Stimulated activated naive CD8-positive, alpha-beta T cell treated with anti-CD3 and anti-CD28 coated beads, Interleukin-15, Interleukin-2, amounts not matched to agents 100 ng/mL and 50 ng/mL, for 24 hours (primary cell): ENCODE results near the gene PPIG.
"Not testable (repeated sequence)": the region's sequence is repeated elsewhere in the genome, so short reads cannot be mapped to it uniquely, and the experiment has no call there.

ENCODE experiments used
- H3K27ac Mint-ChIP-seq: one replicate; pipeline ENCODE4 v1.8.0; 2021; ENCODE audit warnings: mild to moderate bottlenecking, mixed read lengths
- H3K27me3 Mint-ChIP-seq: one replicate; pipeline ENCODE4 v1.8.0; 2021; ENCODE audit warnings: mixed read lengths
- H3K36me3 Mint-ChIP-seq: one replicate; pipeline ENCODE4 v1.8.0; 2021; ENCODE audit warnings: low read depth, mixed read lengths
- H3K4me1 Mint-ChIP-seq: one replicate; pipeline ENCODE4 v1.8.0; 2021; ENCODE audit warnings: low read depth, mixed read lengths
- H3K4me3 Mint-ChIP-seq: one replicate; pipeline ENCODE4 v1.8.0; 2021; ENCODE audit warnings: mild to moderate bottlenecking, mixed read lengths
- H3K9me3 Mint-ChIP-seq: one replicate; pipeline ENCODE4 v1.8.0; 2021; ENCODE audit warnings: mixed read lengths

The PPIG gene

DNA sequence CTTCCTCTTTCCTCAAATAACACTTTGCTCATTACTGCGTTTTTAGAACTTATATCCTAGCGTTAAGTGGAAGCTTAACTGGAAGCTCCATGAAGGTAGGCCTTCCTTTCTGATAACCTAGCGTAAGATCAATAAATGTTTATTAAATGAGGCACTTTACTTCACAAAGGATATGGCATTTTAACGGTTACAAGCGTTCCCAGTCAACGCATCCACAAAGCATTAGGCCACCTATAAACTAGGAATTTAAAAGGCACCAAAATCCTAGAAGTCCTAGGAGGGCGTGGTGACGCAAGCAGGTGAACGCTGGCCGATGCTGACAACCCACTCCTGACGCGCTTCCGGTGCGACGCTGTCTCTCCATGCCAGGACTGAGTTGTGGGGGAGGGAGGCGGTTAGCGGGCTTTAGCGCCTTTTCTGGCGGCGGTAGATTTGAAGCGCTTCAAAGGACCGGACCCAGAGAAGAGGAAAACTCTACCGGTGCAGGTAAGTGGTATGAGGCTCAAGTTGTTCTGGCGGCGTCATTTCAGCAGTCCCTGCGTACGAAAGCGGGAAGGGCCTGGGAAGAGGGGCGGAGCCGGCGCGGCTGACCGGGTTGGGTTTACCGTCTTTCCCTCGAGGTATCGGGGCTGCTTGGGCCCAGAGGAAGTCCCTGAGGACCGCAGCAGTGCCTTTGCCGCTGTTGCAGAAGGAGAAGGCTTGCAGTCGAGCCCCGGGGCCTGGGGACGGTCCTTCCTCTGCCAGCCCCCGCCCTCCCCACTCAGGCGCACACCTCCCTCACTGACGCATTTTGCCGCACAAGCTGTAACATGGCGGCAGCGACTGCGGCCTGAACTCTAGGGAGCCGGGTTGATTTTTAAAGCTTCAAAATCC lies at the start of gene PPIG:
Gene PPIG (plus strand): TSS at position 347 of the 873 bp plus-strand sequence. CDS start 19,691 bp downstream, outside the sequence.
- peaks cover 25% of the 10 kb centered on the region for H3K36me3 Mint-ChIP-seq
- H3K27ac Mint-ChIP-seq: peak within 1 kb of the TSS; percentile 99
- H3K27me3 Mint-ChIP-seq: no peaks in the 10 kb centered on the region

DNA sequence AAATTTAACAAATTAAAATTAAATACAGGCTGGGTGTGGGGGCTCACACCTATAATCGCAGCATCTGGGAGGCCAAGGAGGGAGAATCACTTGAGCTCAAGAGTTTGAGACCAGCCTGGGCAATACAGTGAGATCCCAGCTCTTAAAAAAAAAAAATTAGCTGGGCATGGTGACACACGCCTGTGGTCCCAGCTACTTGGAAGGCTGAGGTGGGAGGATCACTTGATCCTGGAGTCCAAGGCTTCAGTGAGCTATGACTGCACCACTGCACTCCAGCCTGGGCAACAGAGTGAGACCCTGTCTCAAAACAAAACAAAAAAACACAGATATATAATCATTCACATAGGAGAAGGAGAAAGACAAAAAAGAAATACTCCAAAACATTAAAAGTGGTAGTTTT lies 44.7 kb upstream of the PPIG start:
- H3K4me3 Mint-ChIP-seq, H3K27ac Mint-ChIP-seq, H3K27me3 Mint-ChIP-seq, H3K9me3 Mint-ChIP-seq, H3K4me1 Mint-ChIP-seq: not testable (repeated sequence)
- H3K36me3 Mint-ChIP-seq: peaks cover 49% of the 10 kb centered on the region

More for the DNA sequence above, at the start of gene PPIG:
- Mint-ChIP-seq H3K4me1 (peaks cover 37% of the 10 kb centered on the region), H3K9me3 (peaks cover 4% of the 10 kb centered on the region), H3K4me3 (peak within 1 kb of the TSS; percentile 99)

DNA sequence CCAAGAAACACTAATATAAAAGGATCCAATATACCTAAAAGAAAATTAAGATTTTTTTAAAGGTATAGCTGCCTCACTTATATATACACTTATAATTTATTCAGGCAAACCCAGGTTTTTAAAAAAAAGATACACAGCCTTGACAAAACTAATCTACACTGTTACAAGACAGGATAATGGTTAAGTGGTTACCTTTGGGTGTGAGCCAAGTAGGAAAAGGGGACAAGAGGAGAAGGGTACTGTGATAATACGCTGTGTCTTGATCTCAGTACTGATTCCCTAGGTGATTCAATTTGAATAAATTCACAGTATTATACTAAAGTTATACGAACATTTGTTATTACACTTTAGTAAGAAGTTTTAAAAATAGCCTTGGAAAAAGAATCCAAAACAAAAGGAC lies 44.0 kb upstream of the PPIG start:
- H3K27me3 Mint-ChIP-seq: no peaks in the 10 kb centered on the region
- H3K36me3 Mint-ChIP-seq: peaks cover 49% of the 10 kb centered on the region
- H3K4me1 Mint-ChIP-seq: no peaks in the 10 kb centered on the region

DNA sequence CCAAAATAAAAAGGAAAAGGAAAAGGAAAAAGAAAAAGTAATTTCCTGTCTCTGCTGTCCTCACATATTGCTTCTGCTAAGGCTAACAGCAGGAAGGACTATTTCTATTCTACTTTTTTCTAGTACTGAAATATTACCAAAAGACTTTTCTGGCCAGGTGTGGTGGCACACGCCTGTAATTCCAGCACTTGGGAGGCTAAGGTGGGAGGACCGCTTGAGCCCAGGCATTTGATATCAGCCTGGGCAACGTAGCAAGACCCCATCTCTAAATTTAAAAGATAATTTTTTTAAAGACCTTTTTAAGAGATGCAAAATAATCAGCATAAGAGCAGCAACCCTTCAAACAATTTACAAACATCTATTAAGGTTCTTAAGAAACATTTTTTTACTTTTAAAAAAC lies 41.7 kb upstream of the PPIG start:
- Mint-ChIP-seq H3K27me3 (no peaks in the 10 kb centered on the region), H3K4me1 (peaks cover 8% of the 10 kb centered on the region), H3K4me3 (no peak overlapping the region), H3K27ac (no peak overlapping the region), H3K36me3 (peaks cover 47% of the 10 kb centered on the region), H3K9me3 (no peaks in the 10 kb centered on the region)

More for the DNA sequence above, 44.0 kb upstream of the PPIG start:
- Mint-ChIP-seq H3K4me3 (no peak overlapping the region), H3K9me3 (no peaks in the 10 kb centered on the region), H3K27ac (no peak overlapping the region)

DNA sequence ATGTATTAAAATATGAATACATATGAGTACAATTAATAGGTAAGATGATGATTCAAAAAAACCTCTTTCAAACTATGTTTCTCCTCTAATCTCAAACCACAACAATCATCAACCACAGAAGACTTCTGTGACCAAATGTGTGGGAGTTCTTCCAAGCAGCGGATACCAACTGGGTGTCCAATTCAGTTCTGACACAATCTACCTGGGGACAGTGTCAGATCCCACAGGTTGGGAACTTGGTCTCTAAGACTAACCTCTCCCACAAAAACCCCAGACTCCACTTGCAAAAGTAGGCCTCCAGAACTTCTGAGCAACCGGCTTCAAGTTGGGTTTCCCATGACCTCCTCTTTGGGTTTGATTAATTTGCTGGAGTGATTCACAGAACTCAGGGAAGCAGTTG lies 37.4 kb upstream of the PPIG start:
- Mint-ChIP-seq H3K4me1 (peaks cover 8% of the 10 kb centered on the region), H3K27ac (peak overlapping the region; percentile 40), H3K4me3 (no peak overlapping the region), H3K36me3 (peaks cover 42% of the 10 kb centered on the region), H3K9me3 (no peaks in the 10 kb centered on the region), H3K27me3 (no peaks in the 10 kb centered on the region)

DNA sequence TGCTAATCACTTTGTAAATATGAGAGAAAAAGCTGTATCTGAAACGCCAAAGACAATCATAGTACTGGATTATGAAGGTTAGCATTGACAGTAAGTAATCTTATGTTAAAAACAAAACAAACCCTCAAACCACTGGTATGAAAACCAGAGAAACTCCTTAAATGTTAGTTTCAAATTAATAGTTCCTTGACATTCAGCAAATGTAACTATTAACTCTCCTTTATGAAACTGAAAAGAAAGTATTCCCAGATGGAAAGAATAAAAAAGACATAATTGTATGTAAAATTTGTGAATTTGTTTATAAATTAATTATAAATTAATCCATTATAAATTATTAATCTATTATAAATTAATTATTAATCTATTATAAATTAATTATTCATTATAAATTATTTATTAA lies 22.8 kb upstream of the PPIG start:
- H3K9me3 Mint-ChIP-seq: no peaks in the 10 kb centered on the region
- H3K27ac Mint-ChIP-seq: no peak overlapping the region
- H3K4me1 Mint-ChIP-seq: no peaks in the 10 kb centered on the region
- no peak overlapping the region for H3K4me3 Mint-ChIP-seq
- H3K27me3 Mint-ChIP-seq: no peaks in the 10 kb centered on the region
- peaks cover 36% of the 10 kb centered on the region for H3K36me3 Mint-ChIP-seq

DNA sequence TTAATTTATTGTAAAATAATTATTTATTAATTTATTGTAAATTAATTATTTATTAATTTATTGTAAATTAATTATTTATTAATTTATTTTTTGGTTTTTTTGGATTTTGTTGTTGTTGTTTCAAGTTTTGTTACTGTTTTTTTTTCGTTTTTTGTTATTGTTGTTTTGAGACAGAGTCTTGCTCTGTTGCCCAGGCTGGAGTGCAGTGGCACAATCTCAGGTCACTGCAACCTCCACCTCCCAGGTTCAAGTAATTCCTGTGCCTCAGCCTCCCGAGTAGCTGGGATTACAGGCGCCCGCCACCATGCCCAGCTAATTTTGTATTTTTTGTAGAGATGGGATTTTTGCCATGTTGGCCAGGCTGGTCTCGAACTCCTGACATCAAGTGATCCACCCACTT lies 22.1 kb upstream of the PPIG start:
- not testable (repeated sequence) for H3K27me3 Mint-ChIP-seq, H3K4me3 Mint-ChIP-seq, H3K27ac Mint-ChIP-seq, H3K4me1 Mint-ChIP-seq, H3K9me3 Mint-ChIP-seq
- peaks cover 37% of the 10 kb centered on the region for H3K36me3 Mint-ChIP-seq

DNA sequence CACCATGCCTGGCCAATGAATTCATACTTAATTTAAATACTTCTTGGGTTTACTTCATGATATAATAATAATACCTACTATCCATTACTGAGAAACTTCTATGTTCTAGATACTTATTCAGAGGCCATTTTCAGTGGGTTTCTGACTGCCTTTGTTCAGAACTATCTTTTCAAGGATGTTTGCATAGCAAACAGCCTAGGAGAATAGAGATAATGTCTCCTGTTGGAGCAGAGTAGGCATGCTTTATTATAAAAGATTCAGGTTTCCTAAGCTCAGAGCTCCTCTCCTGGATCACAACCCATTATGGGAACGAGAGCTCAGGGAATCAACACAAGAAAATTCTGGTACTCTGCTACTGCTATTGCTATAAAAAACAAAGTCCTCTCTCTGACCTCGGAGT lies 21.6 kb upstream of the PPIG start:
- H3K27me3 Mint-ChIP-seq: no peaks in the 10 kb centered on the region
- no peak overlapping the region for H3K27ac Mint-ChIP-seq
- no peak overlapping the region for H3K4me3 Mint-ChIP-seq
- H3K4me1 Mint-ChIP-seq: no peaks in the 10 kb centered on the region
- no peaks in the 10 kb centered on the region for H3K9me3 Mint-ChIP-seq
- peaks cover 41% of the 10 kb centered on the region for H3K36me3 Mint-ChIP-seq

DNA sequence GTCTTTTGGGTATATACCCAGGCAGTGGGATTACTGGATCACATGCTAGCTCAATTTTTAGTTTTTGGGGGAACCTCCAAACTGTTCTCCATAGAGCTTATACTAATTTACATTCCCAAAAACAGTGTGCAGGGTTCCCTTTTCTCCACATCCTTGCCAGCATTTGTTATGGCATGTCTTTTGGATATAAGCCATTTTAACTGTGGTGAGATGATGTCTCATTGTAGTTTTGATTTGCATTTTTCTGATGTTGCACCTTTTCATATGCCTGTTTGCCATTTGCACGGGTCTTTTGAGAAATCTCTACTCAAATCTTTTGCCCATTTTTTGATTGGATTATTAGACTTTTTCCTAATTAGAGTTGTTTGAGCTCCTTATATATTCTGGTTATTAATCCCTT lies 18.5 kb upstream of the PPIG start:
- Mint-ChIP-seq H3K4me1 (peaks cover 8% of the 10 kb centered on the region), H3K9me3 (no peaks in the 10 kb centered on the region), H3K27ac (no peak overlapping the region), H3K36me3 (peaks cover 47% of the 10 kb centered on the region), H3K27me3 (no peaks in the 10 kb centered on the region), H3K4me3 (no peak overlapping the region)

DNA sequence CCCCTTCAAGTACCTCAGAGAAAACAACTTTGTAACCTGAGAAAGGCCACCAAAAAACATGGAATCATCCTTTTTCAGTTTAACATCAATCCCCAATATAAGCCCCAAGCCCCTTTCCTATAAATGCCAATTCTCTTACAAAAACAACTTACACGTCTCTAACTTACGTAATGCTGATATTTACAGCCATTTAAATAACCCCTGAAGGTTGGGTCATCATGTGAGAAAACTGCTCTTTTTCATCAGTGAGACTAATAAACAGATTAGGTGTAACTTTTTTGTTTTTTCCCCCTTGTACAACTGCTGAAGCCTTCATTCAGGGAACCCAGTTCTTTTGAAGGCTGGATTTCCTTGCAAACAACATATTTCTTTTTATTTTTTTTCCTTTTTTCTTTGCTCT lies 14.2 kb upstream of the PPIG start:
- Mint-ChIP-seq H3K4me1 (peaks cover 23% of the 10 kb centered on the region), H3K9me3 (no peaks in the 10 kb centered on the region), H3K4me3 (no peak overlapping the region), H3K27ac (no peak overlapping the region), H3K27me3 (no peaks in the 10 kb centered on the region), H3K36me3 (peaks cover 41% of the 10 kb centered on the region)

DNA sequence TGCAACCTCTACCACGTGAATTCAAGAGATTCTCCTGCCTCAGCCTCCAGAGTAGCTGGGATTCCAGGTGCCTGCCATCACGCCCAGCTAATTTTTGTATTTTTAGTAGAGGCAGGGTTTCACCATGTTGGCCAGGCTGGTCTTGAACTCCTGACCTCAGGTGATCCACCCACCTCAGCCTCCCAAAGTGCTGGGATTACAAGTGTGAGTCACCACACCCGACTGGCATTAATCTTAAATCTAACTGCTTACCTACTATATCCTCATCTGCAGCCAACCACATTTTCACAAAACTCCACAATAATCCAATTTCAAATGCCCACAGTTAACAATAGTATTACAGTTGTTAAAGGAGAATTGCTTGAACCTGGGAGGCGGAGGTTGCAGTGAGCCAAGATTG lies 13.4 kb upstream of the PPIG start:
- not testable (repeated sequence) for H3K4me3 Mint-ChIP-seq, H3K9me3 Mint-ChIP-seq, H3K27ac Mint-ChIP-seq, H3K27me3 Mint-ChIP-seq
- peaks cover 23% of the 10 kb centered on the region for H3K4me1 Mint-ChIP-seq
- peaks cover 36% of the 10 kb centered on the region for H3K36me3 Mint-ChIP-seq

DNA sequence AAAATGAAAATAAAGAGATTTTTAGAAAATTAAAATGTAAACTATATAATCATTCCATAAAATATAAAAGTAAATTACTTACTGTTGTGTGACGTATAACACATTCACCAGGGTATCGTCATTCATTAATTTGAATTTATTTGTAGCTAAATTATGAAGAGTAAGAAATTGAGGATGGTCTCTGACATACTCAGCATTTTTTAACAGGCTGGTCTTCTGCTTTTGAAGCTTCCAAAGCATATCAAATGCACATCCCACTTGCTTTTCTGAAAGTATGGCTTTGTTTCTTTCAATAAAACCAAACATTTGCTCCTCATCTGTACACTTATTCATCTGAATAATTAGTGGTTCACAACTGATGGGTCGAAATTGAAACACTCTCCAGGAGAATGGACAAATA lies 12.6 kb upstream of the PPIG start:
- Mint-ChIP-seq H3K36me3 (peaks cover 32% of the 10 kb centered on the region), H3K9me3 (no peaks in the 10 kb centered on the region), H3K4me1 (peaks cover 23% of the 10 kb centered on the region), H3K4me3 (peak overlapping the region; percentile 41), H3K27ac (no peak overlapping the region), H3K27me3 (no peaks in the 10 kb centered on the region)

DNA sequence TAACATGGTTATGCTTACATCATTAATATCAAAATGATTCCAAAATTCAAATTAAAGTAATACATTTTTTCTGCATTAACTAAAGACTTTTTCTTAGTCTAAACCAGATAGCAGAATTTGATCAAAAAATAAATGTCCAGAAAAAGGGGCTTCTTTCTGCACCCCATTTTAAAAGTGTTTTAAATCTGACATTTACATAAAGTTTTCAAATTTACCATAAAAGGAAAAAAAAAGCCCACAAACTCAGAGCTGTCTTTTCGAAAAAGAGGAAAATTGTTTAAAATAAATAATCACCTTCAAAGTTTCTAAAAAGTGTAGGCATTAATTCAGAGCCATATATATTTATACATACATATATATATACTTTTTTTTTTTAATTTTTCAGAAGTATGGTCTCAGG lies 12.0 kb upstream of the PPIG start:
- Mint-ChIP-seq H3K27ac (no peak overlapping the region), H3K36me3 (peaks cover 30% of the 10 kb centered on the region), H3K27me3 (no peaks in the 10 kb centered on the region), H3K4me3 (no peak overlapping the region), H3K9me3 (no peaks in the 10 kb centered on the region), H3K4me1 (peaks cover 23% of the 10 kb centered on the region)

DNA sequence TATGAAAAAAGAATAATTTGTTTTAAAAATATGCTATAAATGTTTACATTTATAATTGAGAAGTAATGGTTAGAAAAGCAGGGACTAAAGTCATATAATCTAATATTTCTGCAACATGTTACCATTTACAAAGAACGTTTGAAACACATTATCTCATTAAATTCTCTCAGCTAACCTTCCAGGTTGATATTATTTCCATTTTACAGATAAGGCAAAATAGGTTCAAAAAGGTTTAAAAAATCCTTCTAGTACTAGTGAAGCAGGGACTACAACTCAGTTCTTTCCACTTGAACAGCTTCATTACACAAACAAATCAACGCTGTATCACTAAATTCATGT lies 11.4 kb upstream of the PPIG start:
- peak overlapping the region; percentile 89 for H3K27ac Mint-ChIP-seq
- no peaks in the 10 kb centered on the region for H3K9me3 Mint-ChIP-seq
- H3K4me3 Mint-ChIP-seq: peak overlapping the region; percentile 95
- no peaks in the 10 kb centered on the region for H3K27me3 Mint-ChIP-seq
- H3K36me3 Mint-ChIP-seq: peaks cover 24% of the 10 kb centered on the region
- H3K4me1 Mint-ChIP-seq: peaks cover 23% of the 10 kb centered on the region

DNA sequence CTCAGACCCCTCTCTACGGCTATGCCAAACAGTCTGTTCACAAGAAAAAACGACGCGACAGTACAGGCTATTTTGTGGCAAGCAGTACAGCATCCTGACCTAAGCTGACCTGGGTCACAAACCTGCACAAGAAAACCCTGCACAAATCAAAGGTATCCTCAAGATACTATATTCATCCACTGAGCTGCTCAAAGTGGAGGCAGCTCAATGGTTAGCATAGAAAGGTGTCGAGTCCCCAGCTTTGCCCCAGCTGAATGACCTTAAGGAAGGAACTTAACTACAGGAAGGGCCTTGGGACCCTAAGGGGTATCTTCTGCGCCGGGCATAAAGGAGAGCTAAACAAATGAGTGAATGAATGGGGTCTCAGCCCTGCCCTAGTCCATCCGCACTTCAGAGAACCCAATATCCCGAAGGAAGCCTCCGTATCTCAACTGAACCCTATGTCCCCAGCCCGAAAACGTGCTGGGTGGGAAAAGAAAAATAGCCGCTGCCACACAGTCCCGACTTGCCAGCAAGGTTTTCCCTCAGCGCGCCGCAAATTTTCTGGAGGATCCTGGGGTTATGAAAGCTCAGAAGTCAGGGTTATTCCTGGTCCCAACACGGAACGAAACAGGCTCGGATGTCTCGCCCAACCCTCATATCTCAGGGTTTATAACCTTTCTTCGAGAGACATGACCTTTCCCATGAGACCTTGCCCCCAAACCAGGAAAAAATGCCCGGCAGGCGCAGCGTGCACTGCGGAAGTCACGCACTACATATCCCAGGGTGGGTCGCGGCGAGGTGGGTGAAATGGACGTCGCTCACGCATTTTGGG lies 10.8 kb upstream of the PPIG start, which contains the start of gene FASTKD1:
Gene FASTKD1 (minus strand): TSS at position 706 of the 814 bp plus-strand sequence. CDS start 1,836 bp downstream, outside the sequence.
- peaks cover 23% of the 10 kb centered on the region for H3K4me1 Mint-ChIP-seq
- H3K36me3 Mint-ChIP-seq: peaks cover 20% of the 10 kb centered on the region
- H3K9me3 Mint-ChIP-seq: no peaks in the 10 kb centered on the region
- H3K4me3 Mint-ChIP-seq: peak within 1 kb of the TSS; percentile 95
- H3K27ac Mint-ChIP-seq: peak within 1 kb of the TSS; percentile 89
- no peaks in the 10 kb centered on the region for H3K27me3 Mint-ChIP-seq
